ENCODE results near the gene RUBCN. TPM values are rescaled to one million over a fixed set of nuclear protein-coding genes. Genes with fewer than 3 reads are reported as not detected.

Gene RUBCN
- total RNA-seq, 1 donor from 2014 or later: 35.0 TPM

- TF ChIP-seq, protein P1, sequence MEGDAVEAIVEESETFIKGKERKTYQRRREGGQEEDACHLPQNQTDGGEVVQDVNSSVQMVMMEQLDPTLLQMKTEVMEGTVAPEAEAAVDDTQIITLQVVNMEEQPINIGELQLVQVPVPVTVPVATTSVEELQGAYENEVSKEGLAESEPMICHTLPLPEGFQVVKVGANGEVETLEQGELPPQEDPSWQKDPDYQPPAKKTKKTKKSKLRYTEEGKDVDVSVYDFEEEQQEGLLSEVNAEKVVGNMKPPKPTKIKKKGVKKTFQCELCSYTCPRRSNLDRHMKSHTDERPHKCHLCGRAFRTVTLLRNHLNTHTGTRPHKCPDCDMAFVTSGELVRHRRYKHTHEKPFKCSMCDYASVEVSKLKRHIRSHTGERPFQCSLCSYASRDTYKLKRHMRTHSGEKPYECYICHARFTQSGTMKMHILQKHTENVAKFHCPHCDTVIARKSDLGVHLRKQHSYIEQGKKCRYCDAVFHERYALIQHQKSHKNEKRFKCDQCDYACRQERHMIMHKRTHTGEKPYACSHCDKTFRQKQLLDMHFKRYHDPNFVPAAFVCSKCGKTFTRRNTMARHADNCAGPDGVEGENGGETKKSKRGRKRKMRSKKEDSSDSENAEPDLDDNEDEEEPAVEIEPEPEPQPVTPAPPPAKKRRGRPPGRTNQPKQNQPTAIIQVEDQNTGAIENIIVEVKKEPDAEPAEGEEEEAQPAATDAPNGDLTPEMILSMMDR (IDR thresholded peaks at IDR 0.05; ENCODE audit: unreplicated experiment): no peak
- Mint-ChIP-seq H3K4me1 (ENCODE audit: unreplicated experiment) (peaks cover 5% of the 10 kb centered on the region), H3K4me3 (ENCODE audit: unreplicated experiment) (no peak overlapping the region), H3K9me3 (ENCODE audit: unreplicated experiment) (no peaks in the 10 kb centered on the region), H3K36me3 (ENCODE audit: low read depth, unreplicated experiment) (peaks cover 59% of the 10 kb centered on the region), H3K27ac (ENCODE audit: unreplicated experiment) (no peak overlapping the region), H3K27me3 (ENCODE audit: unreplicated experiment) (peaks cover 2% of the 10 kb centered on the region)
- no peak for DNase-seq (ENCODE audit: low spot score)
These were observed 36.6 kb downstream of the RUBCN start for GRCh38 chr3:197700095-197700494.

- H3K36me3 Mint-ChIP-seq (ENCODE audit: low read depth, unreplicated experiment): peaks cover 70% of the 10 kb centered on the region
- peaks cover 14% of the 10 kb centered on the region for H3K4me1 Mint-ChIP-seq (ENCODE audit: unreplicated experiment)
- peaks cover 2% of the 10 kb centered on the region for H3K27me3 Mint-ChIP-seq (ENCODE audit: unreplicated experiment)
- DNase-seq (ENCODE audit: low spot score): no peak
- H3K9me3 Mint-ChIP-seq (ENCODE audit: unreplicated experiment): no peaks in the 10 kb centered on the region
- H3K27ac Mint-ChIP-seq (ENCODE audit: unreplicated experiment): no peak overlapping the region
- H3K4me3 Mint-ChIP-seq (ENCODE audit: unreplicated experiment): no peak overlapping the region
- TF ChIP-seq, protein P1 (IDR thresholded peaks at IDR 0.05; ENCODE audit: unreplicated experiment): no peak
These were observed 39.3 kb downstream of the RUBCN start for GRCh38 chr3:197697355-197697754.

GRCh38 chr3:197694251-197694650 is 42.5 kb downstream of the RUBCN start:
- H3K36me3 Mint-ChIP-seq (ENCODE audit: low read depth, unreplicated experiment): peaks cover 61% of the 10 kb centered on the region
- TF ChIP-seq, protein P1 (IDR thresholded peaks at IDR 0.05; ENCODE audit: unreplicated experiment): no peak
- H3K4me3 Mint-ChIP-seq (ENCODE audit: unreplicated experiment): peak overlapping the region; percentile 77
- peaks cover 9% of the 10 kb centered on the region for H3K27me3 Mint-ChIP-seq (ENCODE audit: unreplicated experiment)
- H3K27ac Mint-ChIP-seq (ENCODE audit: unreplicated experiment): peak overlapping the region; percentile 43
- H3K4me1 Mint-ChIP-seq (ENCODE audit: unreplicated experiment): peaks cover 23% of the 10 kb centered on the region
- H3K9me3 Mint-ChIP-seq (ENCODE audit: unreplicated experiment): no peaks in the 10 kb centered on the region
- no peak for DNase-seq (ENCODE audit: low spot score)

GRCh38 chr3:197692641-197693040 is 44.1 kb downstream of the RUBCN start:
- peak overlapping the region; percentile 36 for H3K27ac Mint-ChIP-seq (ENCODE audit: unreplicated experiment)
- H3K4me3 Mint-ChIP-seq (ENCODE audit: unreplicated experiment): peak overlapping the region; percentile 71
- peaks cover 19% of the 10 kb centered on the region for H3K4me1 Mint-ChIP-seq (ENCODE audit: unreplicated experiment)
- H3K27me3 Mint-ChIP-seq (ENCODE audit: unreplicated experiment): peaks cover 10% of the 10 kb centered on the region
- TF ChIP-seq, protein P1 (IDR thresholded peaks at IDR 0.05; ENCODE audit: unreplicated experiment): no peak
- peaks cover 63% of the 10 kb centered on the region for H3K36me3 Mint-ChIP-seq (ENCODE audit: low read depth, unreplicated experiment)
- no peak for DNase-seq (ENCODE audit: low spot score)
- no peaks in the 10 kb centered on the region for H3K9me3 Mint-ChIP-seq (ENCODE audit: unreplicated experiment)

DNA sequence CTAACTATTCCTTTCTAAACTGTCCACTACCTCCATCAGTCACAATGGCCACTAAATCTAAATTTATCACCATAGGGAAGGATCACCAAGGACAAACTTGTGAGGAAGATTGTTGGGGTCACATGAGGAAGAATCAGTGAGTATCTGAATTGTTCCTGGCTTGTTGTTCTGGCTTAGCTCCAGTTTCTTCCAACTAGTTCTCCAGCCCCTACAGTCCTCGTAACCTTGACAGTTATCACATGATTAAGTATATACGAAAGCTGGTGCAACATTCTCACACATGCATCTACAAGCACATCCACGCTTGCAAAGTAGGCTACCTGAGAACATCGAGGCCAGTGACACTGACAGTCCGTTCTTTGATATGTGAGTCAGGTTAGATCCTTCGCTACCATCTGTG is 46.0 kb downstream of the RUBCN start:
- H3K27ac Mint-ChIP-seq (ENCODE audit: unreplicated experiment): no peak overlapping the region
- no peak overlapping the region for H3K4me3 Mint-ChIP-seq (ENCODE audit: unreplicated experiment)
- DNase-seq (ENCODE audit: low spot score): no peak
- H3K4me1 Mint-ChIP-seq (ENCODE audit: unreplicated experiment): peaks cover 19% of the 10 kb centered on the region
- peaks cover 10% of the 10 kb centered on the region for H3K27me3 Mint-ChIP-seq (ENCODE audit: unreplicated experiment)
- H3K36me3 Mint-ChIP-seq (ENCODE audit: low read depth, unreplicated experiment): peaks cover 50% of the 10 kb centered on the region
- TF ChIP-seq, protein P1 (IDR thresholded peaks at IDR 0.05; ENCODE audit: unreplicated experiment): no peak
- H3K9me3 Mint-ChIP-seq (ENCODE audit: unreplicated experiment): no peaks in the 10 kb centered on the region
